ENCODE data around the gene ASXL1.
"Not testable (repeated sequence)": the region's sequence is repeated elsewhere in the genome, so short reads cannot be mapped to it uniquely, and the experiment has no call there.

Gene ASXL1

DNA sequence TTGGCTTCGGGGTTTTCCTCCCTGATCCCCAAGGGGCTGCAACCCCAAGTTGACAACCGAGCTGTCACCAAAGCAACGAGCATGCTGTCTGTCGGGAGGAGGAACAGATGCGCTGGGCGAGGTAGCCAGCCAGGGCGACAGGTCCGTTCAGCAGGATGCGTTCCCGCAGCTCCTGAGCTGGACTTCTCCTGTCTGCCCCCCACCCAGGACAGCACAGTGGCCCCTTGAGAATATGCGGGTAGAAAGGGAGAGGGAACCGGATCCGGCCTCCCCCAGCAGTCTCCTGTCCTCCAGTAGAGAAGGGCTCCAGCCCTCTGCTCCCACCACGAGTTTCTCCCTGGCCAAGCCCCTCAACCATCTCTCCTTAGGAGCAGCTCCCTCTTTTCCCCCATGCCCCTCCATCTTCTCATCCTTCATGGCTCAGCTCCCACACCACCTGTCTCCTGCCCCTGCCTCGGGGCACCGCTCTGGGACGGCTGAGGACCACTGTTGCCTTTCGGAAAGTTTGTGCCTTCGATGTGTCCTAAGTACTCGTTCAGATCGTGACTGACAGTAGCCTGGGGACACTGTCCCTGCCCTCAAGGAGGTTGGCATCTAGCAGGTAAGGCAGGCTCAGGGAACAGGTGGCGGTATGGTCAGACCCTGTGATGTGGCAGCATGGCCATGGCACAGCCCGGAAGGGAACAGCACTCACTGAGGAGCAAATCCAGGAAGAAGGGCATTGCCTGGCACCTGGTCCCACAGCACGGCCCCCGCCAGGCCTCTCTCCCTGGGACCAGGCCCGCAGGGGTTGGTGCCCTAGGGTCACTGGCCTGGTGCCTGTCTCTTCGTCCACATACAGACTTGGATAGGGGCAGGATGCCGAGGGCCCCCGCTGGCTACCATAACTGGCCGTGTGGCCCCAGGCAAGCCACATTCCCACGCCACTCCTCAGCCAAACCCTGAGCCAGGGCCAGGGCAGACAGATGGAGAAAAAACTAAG is 96.3 kb downstream of the ASXL1 start:
- no peak for DNase-seq (ENCODE audit: low read depth)

DNA sequence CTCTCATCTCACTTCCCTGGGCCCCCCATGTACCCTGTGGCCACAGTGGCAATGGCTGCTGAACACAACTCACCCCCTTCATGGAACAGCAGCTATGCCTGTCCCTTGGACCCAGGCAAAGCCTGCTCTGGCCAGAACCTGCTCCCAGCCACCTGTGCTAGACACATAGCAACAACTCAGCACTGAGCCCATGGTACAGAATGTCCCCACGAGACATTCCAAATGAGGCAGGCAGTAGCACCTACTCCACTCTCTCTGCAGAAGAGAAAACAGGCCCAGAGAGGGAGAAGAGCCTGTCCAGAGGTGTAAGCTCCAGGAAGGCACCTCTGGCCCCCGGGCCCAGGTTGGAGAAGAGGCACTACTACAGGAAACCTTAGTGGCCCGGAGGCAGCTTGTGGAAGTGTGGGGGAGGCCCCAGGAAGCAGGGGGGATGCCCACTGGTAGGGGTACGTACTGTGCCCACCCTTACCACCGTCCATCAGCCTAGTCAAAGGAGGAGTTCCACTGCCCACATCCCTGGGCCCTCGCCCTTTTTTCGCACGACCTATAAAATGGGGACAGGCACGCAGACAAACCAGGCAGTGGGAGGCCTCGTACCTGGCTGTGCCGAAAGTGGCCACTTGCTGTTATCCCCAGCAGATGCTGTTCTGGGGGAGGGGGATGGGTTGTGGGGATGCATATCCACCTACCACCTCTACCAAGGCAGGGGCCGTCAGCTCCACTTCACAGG is 97.2 kb downstream of the ASXL1 start:
- DNase-seq (ENCODE audit: low read depth) = no peak

DNA sequence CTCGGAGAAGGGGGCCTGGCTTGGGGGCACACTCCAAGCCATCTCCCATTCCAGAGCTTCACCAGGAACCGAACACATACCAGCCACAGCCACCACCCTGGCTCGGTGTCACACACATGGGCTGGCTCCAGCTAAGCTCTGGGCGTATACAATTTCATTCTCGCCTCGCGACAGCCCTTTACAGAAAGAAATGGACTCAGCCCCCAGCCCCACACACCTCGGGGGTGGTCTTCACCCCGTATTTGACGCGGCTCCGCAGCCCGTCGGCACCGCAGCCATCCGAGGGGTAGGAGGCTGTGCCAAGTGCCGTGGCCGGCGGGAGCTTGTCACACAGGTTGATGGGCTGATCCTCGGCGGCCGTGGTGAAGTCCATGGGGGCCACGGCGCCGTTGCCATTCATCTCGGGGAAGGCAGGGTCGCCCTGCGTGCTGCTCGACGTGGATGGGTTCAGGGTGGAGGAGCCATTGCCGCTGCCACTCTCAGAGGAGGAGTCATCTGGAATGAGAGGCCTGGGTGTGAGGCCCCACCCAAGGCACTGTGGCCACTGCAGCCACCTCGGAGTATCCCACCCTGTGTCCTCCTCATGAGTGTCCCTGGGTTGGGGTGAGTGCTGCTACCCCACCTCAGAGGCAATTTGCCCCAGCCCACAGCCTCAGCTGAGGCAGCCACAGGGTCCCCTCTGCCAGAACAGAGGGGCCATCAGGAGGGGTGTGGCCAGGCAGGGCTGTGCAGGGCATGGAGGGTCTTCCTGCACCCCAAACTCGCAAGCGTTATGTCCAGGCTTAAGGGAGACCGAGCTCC is 98.0 kb downstream of the ASXL1 start:
- DNase-seq (ENCODE audit: low read depth) = no peak

DNA sequence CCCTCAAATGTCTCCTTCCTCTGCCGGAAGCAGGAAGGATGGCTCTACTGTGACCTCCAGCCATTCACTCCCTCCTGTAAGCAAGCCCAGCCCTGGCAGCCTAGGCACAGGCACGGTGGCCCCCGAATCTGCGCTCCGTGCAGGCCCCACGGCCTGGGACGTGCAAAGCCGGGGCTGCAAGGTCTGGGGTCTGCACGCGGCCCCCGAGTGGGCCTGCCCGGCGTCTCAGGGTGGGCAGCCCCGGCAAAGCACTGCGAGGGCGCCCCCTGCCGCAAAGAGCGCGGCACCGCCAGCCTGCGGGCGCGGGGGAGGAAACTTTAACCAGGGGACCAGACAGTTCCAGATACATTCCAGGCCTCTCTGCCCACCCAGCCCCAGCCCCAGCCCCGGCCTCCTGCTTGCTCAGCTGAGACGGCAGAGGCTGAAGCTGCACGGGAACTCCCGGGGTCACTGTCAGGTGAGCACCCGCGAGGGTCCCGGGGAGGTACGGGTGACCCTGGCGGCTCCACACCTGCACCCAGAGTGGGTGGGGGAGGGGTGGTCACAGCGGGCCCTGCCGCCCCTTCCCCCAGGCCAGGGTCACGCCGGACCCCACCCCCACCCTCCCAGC is 98.8 kb downstream of the ASXL1 start:
- DNase-seq (ENCODE audit: low read depth) = no peak

DNA sequence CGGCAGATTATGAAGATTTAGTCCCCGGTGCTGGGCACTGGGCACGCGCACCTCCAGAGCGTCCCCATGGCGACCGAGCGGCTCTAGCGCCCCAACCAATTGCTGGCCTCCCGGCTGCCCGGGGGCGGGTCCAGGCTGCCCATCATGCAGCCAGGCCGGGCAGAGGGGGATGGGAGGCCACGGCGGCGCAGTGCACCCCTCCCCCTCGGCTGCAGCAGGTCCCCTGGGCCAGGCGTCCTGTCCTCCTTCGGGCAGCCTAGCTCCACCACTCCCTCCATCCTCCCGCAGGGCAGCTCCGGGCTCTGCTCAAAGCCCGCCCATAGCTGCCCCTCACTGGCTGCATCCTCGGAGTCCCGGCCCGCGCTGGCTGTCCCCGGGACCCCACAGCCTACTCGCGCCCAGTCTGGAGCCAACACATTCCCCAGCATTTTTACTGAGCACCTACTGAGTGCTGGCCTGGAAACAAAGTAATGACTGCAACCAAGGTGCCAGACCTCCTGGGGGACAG is 99.4 kb downstream of the ASXL1 start:
- DNase-seq (ENCODE audit: low read depth) = no peak

DNA sequence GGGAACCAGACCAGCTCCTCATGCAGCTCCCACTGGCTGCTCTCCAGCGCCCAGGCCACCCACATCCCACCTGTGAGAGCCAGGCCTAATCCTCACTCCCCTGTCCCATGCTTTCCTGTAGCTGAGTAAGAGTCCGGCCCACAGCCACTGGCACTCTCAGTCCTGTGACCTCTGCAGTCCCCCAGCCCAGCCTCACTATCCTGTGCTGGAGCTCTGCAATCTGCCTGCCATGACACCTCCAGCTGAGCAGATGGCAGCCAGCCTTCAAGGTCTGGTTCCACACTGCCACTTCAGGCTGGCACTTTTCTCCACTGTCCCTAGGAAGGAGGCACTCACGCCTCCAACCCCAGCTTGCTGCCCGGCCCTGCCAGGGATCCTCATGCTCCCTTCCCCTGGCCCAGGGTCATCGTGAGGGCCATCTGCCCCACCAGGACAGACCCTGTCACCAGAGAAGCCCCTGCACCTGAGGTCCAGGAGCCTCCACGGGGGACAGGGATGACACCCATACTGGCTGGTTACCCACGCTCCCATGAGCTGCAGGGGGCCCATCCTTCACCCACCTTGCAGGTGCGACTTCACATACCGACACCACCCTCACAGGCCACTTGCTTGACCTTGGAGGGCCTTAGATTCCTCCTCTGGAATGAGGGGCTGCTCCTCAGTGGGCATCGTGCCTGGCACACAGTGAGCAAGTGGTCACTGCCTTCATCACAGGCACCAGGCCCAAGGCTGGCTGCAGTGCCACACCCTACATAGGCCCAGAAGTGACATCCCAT is 100.1 kb downstream of the ASXL1 start:
- no peak for DNase-seq (ENCODE audit: low read depth)

DNA sequence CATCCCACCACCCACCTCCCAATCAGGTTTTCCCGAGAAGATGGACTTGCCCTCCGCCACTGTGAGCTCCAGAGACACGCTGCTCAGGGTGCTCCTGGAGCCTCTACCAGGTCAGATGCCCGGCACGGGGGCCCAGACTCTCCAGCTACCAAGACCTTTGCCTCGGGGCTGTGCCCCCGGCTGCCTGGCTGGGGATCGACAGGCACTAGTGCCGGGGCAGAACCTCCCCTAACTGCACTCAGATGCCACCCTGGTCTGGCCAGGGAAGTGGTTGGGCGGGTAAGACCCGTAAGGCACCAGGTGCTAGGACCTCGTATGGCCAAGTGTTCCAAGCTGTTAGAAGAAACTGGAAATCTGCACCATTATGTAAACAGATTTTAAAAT is 100.7 kb downstream of the ASXL1 start:
- no peak for DNase-seq (ENCODE audit: low read depth)

DNA sequence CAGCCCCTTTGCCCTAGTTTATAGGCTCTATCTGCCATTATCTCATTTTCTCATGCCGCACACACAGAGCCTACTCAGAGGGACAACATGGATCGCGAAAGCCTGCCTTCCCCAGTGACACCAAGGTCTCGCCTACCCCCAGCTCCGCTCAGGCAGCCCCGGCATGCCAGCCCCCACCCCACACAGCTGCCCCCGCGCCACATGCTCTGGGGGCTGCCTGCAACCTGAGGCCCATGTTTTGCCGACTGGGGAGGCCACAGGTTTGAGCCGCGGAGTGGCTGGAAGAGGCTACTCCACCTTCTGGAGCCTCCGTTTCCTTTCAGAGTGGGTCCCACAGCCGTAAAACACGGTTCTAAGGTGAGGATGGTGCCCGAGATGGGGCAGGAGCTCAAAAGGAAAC is 102.1 kb downstream of the ASXL1 start:
- DNase-seq (ENCODE audit: low read depth) = no peak

DNA sequence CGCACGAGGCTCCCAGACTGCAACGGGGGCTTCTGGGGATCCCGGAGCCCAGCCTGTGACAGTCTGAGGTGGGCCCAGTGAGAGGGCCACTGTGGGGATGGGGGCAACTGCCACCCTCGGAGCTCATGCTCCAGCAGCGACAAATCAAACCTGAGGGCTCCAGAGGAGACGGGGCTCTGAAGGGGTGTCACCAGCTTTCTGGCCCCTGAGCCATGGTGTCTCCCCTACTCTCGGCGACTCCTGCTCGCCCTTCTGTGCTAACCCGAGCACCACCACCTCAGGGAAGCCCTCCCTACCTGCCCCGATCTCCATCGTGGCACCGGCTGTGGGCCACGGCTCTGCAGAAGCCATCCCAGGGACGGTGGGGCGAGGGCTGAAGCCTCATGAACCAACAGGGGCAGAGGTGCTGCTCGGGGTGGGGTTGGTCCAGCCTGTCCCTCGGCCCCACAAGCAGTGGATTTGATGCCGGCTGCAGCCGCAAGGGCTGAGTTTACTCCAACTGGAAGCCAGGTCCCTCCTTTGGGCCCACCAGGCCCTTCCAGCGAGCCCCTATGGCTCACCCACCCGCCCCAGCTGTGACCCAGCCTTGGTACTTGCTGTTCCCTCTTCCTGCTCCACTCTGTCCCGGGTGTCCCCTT is 102.7 kb downstream of the ASXL1 start:
- no peak for DNase-seq (ENCODE audit: low read depth)

DNA sequence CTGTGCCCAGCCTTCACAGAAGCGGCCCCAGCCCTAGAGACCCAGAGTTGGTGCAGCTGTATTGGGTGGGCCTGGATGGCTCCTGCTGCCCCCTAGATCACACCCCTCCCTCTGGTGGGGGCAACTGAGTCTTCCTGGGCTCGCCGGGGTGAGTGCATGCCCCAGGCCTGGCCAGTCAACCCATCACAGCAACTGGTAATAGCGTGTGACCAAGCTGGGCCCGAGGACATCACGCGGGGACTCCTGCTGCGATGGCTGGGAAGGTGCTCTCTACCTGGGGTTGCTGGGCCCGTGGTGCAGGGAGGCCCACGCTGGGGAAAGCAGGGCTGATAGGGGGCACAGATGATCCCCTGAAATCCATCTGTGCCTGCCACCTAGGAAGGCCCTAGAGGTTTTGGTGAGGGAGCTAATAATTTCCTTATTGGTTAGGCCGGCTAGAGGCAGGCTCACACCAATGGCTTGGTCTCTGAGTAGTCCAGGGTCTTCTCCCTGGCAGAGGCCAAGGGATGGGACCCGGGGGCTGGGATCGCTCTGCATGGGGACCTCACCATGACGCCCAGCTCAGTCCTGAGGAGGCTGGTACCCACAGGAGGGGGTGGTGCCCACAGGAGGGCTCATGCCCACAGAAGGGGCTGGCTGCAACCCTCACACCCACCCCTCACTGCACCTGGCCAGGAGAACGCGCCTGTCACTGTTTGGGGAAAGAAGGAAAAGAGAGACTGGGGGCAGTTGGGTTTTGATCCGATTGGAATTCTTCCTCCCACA is 103.9 kb downstream of the ASXL1 start:
- no peak for DNase-seq (ENCODE audit: low read depth)

DNA sequence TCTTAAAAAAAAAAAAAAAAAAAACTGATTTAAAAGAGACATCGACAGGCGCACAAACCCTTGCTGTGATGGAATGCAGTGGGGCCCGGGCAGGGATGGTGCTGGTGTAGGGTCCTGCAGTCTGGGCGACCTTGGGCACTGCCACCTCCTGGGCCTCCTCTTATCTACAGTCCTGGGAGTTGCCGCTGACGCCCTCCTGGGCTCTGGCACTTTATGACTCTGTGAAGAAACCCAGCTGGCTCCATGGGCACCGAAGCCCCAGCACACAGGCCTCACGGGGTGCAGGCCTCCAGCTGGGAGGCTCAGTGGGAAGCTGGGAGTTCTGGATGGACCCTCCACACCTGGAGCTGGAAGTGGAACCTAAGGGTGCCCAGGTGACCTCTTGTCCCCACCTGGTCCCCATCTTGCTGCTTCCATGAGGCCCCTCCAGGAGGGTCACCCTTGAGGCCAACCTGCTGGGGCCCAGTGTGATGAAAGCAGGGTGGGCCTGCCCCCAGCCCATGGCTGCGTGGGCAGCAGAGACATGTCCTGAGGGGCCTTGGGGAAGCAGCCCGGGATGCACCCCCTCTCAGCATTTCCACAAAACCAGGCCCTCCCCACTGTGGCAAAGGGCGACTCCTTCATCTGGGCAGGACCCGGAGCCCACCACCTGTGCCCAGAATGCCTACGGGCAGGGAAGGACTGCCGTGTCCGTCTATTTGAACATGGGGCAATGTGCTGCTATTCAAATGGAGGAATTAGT is 104.9 kb downstream of the ASXL1 start:
- no peak for DNase-seq (ENCODE audit: low read depth)

DNA sequence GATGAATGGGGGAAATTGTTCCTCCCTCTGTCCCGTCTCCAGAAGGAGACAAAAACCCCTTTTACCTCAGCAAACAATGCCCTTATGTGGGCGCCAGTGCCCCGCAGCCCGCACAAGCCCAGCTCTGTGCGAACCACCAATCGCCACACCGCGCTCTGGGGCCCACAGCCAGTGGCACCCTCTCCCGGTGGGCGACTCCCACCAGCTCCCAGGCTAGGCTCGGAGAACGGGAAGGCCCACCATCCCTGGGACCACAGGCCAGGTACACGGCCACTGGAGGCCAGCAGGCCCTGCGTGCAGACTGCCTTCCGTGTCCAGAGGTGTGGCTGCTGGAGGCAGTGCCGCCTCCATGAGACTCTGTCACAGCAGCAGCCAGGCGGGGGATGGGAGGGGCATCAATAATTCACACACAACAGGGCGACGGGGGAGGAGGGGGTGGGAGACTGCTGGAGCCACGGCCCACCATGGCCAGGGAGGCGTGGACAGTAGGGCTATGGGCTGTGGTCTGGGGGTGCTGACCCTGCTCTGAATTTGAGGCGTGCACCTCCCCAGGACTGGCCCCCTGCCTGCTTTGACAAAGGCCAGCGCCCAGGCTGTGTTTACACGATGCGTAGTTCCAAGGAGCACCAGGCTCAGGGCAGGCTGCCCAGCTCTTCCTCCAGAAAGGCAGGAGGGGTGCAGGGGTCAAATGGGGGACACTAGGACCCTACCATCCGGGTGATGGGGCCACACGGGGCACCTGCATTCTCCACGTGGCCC is 105.7 kb downstream of the ASXL1 start:
- no peak for DNase-seq (ENCODE audit: low read depth)

DNA sequence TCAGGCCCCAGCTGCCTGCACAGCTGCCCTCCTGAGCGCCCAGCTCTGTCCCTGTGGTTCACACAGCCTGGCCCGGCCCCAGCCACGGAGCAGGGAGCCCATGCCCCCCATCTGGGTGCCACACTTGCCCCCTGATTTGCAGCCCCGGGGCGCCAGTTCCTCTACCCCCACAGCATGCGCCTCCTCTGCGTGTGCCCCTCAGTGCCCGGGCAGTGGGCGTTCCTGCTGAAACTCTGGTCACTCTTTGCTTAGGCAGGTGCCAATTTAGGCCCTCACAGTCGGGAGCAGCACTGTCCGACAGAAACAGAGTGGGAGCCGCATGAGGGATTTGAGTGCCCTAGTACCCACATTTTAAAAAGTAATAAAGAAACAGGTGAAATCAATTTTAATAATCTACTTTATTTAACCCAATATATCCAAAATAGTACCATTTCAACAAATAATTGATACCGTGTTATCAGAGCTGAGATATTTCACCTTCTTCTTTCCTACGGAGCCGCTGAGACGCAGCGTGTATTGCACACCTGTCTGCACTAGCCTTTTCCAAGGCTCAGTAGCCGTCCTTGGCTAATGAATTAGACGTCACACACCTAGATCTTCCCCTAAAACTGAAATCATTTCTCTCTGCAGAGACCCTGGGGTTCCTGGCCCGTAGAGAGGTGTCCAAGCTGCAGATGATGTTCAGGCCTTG is 106.4 kb downstream of the ASXL1 start:
- no peak for DNase-seq (ENCODE audit: low read depth)

DNA sequence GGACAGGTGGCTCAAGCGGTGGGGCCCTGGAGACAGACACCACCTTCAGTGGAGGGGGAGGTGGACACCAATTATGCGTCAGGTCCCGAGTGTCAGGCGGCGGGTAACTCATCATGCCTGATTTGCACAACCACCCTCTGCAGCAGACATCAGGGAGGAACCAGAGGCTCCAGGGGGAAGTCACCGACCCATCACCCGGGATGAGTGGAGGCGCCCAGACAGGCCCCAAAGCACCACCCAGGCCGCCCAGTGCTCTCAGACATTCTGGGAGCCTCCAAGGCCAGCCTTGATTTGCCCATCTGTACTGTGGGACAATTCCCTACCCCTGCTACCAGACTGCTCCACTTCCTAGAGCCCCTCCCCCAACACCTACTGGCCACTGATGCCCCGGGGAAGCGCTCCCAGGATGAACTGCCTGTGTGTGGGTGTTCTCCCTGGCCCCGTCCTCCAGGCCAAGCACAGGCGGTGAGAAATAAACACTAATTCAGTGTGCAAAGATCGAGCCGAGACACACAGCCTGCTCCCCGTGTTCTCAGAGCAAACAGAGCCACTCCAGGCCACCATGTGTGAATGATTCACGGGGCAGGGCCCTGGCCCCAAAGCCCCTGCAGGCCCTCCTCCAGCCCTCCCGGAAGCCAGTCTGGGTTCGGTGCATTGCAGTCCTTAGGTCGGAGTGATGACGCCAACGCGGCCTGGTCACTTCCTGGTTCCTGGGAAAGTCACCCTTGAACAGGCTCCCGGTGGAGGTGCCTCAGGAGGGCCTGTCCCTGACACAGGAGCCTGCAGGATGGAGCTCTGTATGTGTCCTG is 107.2 kb downstream of the ASXL1 start:
- no peak for DNase-seq (ENCODE audit: low read depth)

DNA sequence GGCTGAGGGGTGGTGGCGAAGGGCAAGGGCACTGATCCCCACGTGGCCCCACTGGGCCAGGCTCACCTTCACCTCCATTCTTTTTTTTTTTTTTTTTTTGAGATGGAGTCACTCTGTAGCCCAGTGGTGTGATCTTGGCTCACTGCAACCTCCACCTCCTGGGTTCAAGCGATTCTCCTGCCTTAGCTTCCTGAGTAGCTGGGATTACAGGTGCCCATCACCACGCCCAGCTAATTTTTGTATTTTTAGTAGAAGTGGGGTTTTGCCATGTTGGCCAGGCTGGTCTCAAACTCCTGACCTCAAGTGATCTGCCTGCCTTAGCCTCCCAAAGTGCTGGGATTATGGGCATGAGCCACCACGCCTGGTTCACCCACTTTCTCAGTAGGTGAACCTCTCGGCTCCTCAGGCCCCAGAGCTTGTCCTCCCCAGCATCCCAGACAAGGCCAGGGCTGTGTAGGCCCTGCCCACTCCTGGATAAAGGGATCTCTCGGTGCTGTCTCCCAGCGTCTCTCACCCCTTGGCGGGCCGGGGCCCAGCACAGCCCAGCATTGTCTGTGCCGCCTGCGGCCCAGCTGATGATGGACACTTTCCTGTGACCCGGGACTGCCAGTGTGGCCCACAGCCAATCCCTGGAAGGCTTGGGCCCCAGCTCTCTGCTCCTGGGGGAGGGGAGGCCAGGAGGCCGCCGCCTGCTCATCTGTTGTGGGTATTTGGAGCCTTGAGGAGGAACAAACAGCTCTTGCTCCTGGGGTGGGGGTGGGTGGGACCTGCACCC is 108.0 kb downstream of the ASXL1 start:
- DNase-seq (ENCODE audit: low read depth) = not testable (repeated sequence)

All from stimulated activated CD4-positive, alpha-beta T cell treated with anti-CD3 and anti-CD28 coated beads, Interleukin-2, amount 100 ng/mL, for 4 hours (primary cell).